ENCODE results near the gene HAS3.

Gene HAS3

DNA sequence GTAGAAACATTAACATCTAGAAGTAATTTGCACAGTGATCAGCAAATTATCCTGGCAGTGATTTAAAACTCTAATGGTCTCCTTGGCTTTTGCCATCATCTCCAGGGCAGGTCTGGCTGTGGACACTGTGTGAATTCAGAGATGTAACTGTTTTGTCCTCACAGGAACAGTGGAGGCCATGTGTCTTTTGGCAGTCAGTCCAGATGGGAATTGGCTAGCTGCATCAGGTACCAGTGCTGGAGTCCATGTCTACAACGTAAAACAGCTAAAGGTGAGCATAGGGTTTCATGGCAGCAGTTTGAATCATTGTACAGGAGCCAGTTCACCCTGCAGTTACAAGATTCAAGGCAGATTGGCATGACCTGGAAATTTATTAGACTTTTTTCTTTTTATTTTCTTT lies 54.7 kb downstream of the HAS3 start:
- Histone ChIP-seq H3K9me3 (ENCODE audit: control insufficient read depth, low read length) (no peaks in the 10 kb centered on the region), H3K27me3 (replicated peaks; ENCODE audit: control insufficient read depth, insufficient read depth, low read length) (no peaks in the 10 kb centered on the region), H3K36me3 (ENCODE audit: control insufficient read depth, insufficient read depth, low read length, severe bottlenecking) (peaks cover 87% of the 10 kb centered on the region)

DNA sequence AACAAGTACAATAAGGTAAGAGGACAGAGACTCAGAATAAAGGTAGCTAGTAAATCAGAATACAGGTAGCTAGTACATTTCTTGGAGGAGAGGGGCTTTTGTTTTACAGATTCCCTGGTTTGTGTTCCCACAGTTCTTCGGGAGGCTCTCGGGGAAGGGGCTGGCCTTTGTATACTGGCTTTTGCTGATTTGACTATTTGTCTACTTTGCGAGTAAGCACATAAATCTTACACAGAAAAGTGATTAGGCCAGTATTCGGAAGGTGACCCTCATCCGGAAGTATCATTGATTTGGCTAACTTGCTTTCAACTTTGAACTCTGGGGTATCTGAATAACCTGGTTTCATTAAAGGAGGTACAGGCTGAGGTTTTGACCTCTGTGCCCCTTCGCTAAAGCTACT lies 60.1 kb downstream of the HAS3 start:
- H3K4me3 ChIP-seq (ENCODE audit: low read length), result no peak overlapping the region
- H3K9ac ChIP-seq (ENCODE audit: low read length), result no peak overlapping the region
- H3K27me3 ChIP-seq (replicated peaks; ENCODE audit: control insufficient read depth, insufficient read depth, low read length), result no peaks in the 10 kb centered on the region
- peaks cover 9% of the 10 kb centered on the region for H3K4me1 ChIP-seq (ENCODE audit: control insufficient read depth, insufficient read depth, low read length)
- peaks cover 87% of the 10 kb centered on the region for H3K36me3 ChIP-seq (ENCODE audit: control insufficient read depth, insufficient read depth, low read length, severe bottlenecking)
- no peak for DNase-seq (ENCODE audit: low read depth)
- no peaks in the 10 kb centered on the region for H3K9me3 ChIP-seq (ENCODE audit: control insufficient read depth, low read length)

More for the DNA sequence above, 54.7 kb downstream of the HAS3 start:
- no peak for DNase-seq (ENCODE audit: low read depth)
- Histone ChIP-seq H3K4me1 (ENCODE audit: control insufficient read depth, insufficient read depth, low read length) (no peaks in the 10 kb centered on the region), H3K9ac (ENCODE audit: low read length) (no peak overlapping the region), H3K4me3 (ENCODE audit: low read length) (no peak overlapping the region)

DNA sequence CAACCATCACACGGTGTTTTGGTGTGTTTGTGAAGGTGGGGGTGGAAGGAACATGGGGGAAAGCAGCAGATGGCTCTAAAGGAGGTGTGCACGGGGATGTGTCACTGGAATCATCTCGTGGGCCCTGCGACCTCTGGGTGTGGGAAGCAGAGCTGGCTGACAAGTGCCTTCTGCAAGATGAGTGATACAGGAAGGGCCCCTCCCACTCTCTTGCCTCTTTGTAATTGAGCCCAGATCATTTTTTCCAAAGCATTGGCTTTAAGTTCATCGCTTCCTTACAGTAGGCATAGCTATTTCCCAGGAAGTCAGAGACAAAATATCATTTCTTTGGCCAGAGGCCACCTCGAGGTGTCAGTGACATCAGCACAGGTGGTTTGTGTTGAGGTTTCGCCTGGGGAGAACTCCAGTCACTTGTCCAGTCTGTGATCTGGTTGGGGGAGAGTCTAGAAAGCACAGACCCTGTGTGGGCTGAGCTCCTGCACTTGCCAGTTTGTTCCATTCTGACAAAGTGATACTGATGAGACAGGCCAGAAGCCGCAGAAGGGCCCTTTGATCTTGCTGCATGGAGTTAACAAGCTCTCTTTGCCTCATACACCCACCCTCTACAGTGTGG lies 60.9 kb downstream of the HAS3 start:
- peaks cover 14% of the 10 kb centered on the region for H3K4me1 ChIP-seq (ENCODE audit: control insufficient read depth, insufficient read depth, low read length)
- no peaks in the 10 kb centered on the region for H3K27me3 ChIP-seq (replicated peaks; ENCODE audit: control insufficient read depth, insufficient read depth, low read length)
- H3K9me3 ChIP-seq (ENCODE audit: control insufficient read depth, low read length), result no peaks in the 10 kb centered on the region
- H3K4me3 ChIP-seq (ENCODE audit: low read length), result no peak overlapping the region
- H3K36me3 ChIP-seq (ENCODE audit: control insufficient read depth, insufficient read depth, low read length, severe bottlenecking), result peaks cover 81% of the 10 kb centered on the region
- H3K9ac ChIP-seq (ENCODE audit: low read length), result no peak overlapping the region
- DNase-seq (ENCODE audit: low read depth), result peak; percentile 41

DNA sequence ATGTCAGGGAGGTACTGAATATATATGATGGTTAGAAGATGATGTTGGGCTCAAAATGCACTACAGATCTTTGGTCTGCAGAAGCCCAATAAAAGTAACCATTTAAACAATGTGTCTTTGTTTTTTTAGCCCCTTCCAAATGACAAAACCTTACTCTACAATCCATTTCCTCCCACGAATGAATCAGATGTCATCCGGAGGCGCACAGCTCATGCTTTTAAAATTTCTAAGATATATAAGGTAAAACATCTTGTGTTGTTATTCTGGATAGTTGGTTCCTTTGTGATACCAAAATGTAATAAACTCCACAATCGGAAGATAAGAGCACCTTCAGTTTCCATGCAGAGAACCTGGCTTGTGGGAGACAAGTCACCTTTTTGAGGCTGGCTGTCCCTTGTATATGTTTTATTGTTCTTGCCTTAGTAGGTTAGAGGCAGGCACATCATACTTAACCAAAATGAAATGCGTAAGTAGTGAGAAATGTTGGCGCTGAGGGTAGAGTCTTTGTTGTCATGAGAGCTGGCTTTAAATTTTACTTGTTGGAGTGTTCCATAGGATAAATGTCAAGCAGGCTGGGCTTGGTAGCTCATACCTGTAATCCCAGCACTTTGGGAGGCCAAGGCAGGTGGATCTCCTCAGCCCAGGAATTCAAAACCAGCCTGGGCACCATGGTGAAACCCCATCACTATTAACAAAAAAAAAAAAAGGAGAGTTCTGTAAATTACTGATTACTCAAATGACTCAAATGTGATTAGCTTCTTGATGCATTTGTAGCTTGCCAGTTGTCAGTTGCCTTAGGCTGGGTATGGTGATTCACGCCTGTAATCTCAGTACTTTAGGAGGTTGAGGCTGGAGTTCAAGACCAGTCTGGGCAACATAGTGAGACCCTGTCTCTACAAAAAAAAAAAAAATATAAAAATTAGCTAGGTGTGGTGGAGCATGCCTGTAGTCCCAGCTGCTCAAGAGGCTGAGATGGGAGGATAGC lies 61.8 kb downstream of the HAS3 start:
- Histone ChIP-seq H3K36me3 (ENCODE audit: control insufficient read depth, insufficient read depth, low read length, severe bottlenecking) (peaks cover 74% of the 10 kb centered on the region), H3K9ac (ENCODE audit: low read length) (no peak overlapping the region), H3K4me3 (ENCODE audit: low read length) (no peak overlapping the region), H3K9me3 (ENCODE audit: control insufficient read depth, low read length) (no peaks in the 10 kb centered on the region), H3K27me3 (replicated peaks; ENCODE audit: control insufficient read depth, insufficient read depth, low read length) (no peaks in the 10 kb centered on the region), H3K4me1 (ENCODE audit: control insufficient read depth, insufficient read depth, low read length) (peaks cover 24% of the 10 kb centered on the region)
- DNase-seq (ENCODE audit: low read depth), result no peak

Data from adipocyte (in vitro differentiated cells).